NCI-H2107 treated with DMSO at 0.1 percent for 48 hours (cell line): ENCODE measurements around the gene RBL2.

Experiments
- DNase-seq: peaks from one replicate; lab custom pipeline; 2025; ENCODE audit not compliant: unreplicated experiment; lab: John Stamatoyannopoulos, UW

The RBL2 gene

GRCh38 chr16:53446090-53446489, 11.8 kb downstream of the RBL2 start:
- DNase-seq = no peak

DNA sequence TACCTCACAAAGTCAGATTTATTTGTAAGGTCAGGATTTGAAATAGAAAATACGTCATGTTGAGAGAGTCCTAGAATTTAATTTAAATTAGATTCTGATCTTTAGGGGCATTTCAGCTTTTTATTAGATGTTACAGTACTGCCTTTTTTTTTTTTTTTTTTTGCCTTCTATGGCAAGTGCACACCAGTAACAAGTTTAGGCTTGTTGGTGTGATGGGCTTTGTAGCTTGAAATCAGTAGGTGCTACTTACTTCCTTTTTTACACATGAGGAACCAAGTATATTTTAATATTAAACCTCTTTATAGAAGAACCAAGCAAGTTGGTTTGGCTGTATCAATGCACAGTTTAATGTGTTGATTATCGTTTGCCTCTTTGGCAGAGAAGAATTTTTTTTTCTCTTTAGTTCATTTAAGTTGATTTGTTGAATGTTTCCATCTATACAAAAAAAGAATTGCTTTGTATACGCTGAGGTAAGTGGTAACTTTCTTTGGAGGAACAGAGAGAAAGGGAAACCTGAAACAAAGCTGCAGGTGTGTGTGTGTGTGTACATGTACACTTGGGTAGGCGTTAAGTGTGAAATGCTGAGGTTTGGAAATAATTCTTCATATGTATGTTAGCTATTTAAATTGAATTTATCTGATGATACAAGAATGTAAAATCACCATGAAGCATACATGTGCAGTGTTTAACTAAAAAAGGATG, 15.7 kb downstream of the RBL2 start:
- DNase-seq = no peak

GRCh38 chr16:53453928-53454327, 19.7 kb downstream of the RBL2 start:
- DNase-seq = no peak

DNA sequence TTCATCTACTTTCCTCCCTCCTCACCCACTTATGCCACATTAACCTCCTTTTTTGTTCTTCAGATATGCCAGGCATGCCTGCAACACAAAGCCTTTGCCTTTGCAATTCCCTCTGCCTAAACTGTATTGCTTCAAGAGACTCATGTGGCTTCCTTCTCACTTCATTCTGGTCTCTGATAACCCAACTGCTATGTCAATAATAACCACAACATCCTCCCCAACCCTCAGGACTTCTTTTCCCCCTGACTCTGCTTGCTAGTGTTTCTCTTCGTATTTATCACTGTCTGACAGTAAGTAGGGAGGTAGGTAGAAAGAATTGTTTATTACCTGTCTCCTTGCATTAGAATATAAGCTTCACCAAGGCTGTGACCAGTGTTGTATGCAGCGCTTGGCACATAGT, 22.4 kb downstream of the RBL2 start:
- no peak for DNase-seq

DNA sequence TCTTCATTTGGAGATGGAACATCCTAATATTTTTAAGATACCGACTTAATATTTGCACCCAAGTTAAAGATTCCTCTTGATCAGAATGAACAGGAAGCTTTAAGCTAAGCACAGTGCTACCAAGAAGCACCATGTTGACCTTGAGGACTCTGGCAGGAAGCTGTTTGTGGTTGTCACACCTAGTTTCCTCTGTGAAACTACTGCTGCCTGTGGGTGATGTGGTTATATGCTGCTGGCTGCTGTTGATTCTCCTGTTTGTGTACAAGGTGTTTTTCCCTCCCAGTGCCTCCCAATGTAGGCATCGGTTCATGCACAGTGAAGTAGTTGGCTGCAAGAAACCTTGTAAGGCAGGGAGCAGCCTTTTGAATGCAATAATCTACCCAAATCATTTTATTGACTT, 23.4 kb downstream of the RBL2 start:
- DNase-seq = no peak

- no peak for DNase-seq
These were observed 24.4 kb downstream of the RBL2 start for GRCh38 chr16:53458635-53459034.

DNA sequence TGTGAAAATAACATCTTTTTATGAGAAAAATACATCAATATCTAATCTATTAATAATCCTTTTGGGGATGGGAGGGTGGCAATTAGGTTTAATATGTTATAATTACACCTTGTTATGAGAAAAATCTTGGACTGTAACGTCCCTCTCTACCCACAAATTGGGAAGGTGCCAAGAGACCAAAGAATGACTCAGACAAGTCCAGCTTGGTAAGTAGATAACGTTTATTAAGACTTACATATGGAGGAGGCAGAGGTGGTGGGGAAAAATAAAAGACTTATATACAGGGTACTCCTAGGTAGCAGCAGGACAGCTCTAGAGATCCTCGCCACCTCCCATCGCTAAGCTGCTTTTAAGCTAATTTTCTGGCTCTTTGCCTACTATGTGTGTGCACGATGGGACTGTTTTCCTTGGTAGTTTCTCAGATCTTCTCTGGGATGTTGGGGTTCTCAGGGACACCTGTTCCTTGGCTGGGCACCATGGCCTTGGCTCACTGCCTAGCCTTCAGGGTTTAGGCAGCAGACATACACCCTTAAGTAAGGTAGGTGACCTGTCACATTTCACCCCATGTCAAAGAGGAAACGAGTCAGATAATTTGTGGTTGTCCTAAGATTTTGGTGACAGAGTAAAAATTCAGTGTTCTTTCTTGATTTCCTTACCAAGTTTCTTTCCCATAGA, 31.5 kb downstream of the RBL2 start:
- no peak for DNase-seq

- DNase-seq = no peak
These were observed 42.6 kb downstream of the RBL2 start for GRCh38 chr16:53476867-53477266.

DNA sequence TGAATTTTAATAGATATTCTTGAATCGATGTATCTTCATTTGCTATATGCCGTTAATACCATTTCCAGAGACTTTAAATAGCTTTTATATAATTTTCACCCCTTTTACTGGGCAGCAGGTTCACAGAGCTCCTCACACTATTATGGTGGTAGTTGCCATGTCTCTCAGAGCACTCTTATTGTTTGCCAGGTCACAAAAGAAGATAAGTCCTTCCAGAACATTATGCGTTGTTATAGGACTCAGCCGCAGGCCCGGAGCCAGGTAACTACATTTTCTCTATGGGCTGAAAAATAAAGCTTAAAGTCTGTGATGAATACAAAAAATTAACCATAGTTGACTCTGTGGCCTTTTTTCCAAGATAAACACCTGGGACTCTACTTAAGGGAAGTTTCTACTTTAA, 44.7 kb downstream of the RBL2 start:
- no peak for DNase-seq

DNA sequence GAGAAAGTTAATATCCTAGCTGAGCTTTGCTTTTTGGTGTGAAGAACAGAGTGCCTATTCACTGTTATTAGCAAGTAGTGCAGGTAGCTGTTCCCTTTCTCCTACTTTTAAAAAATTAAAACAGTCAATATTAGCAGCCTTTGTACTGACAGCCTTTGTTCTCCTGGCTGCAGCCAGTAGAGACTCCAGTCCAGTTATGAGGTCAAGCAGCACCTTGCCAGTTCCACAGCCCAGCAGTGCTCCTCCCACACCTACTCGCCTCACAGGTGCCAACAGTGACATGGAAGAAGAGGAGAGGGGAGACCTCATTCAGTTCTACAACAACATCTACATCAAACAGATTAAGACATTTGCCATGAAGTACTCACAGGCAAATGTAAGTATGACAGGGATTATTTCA, 46.1 kb downstream of the RBL2 start:
- DNase-seq = no peak

GRCh38 chr16:53482123-53482522, 47.9 kb downstream of the RBL2 start:
- no peak for DNase-seq

DNA sequence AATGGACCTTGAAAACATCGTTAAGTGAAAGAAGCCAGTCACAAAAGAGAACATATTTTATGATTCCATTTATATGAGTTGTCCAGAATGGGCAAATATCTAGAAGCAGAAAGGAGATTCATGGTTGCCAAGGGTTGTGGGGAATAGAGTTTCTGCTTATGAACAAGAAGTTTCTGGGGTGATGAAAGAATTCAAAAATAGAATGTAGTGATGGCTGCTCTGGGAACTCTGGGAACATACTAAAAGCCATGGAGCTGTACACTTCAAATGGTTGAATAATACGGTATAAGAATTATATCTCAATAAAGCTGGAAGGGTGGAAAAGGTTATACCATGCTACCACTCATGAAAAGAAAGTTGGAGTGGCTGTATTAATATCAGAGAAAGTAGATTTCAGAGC, 50.3 kb downstream of the RBL2 start:
- no peak for DNase-seq

DNA sequence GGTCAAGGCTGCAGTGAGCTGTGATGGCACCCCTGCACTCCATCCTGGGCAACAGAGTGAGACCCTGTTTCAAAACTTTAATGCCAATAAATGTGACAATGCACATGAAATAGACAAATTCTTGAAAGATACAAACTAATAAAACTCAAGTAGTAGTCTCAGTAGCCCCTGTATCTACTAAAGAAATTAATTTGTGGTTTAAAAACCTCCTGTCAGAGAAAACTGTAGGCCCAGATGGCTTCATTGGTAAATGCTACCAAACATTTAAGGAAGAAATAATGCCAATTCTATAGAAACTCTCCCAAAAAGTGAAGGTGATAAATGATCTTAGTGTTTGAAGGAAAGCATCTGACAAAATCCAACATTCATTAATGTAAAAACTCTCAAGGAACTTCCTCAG, 52.0 kb downstream of the RBL2 start:
- no peak for DNase-seq

- DNase-seq = no peak
These were observed 55.5 kb downstream of the RBL2 start for GRCh38 chr16:53489755-53490154.

DNA sequence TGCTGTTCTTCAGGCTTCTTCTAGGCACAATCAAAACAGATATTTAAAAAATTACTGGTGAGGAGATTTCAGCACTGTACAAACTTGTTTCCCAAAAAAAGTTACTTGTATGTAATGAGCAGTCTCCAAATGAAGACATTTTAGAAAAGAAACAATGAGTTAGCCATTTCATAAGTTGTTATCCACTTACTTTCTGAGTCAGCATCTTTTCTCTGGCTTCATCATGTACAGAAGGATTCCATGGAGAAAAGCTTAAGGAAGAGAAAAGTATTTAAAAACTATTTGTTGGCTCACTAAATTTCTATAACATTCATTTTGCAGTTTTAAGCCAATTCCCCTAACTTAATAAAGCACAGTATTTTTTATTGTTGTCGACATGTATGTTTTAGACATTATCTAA, 58.2 kb downstream of the RBL2 start:
- DNase-seq = no peak

- no peak for DNase-seq
These were observed 60.4 kb downstream of the RBL2 start for GRCh38 chr16:53494636-53495035.

DNA sequence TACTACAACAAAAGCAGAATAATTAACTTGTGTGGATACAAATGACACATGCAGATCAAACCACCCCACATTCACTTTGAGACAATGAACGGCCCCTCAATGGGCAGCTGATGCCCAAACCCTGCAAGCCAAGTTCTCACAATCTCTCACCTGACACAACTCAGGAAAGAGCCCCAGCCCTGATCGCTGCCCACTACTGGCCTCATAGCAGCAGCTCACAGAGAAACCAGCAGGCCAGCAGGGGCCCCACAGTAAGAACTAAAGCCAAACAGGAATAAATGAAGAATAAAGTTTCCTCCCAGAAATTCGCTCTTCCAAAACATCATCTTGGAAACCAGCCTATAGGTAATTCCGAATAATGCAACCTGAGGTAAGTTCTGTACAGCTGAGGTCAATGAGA, 61.1 kb downstream of the RBL2 start:
- DNase-seq = no peak

- DNase-seq = no peak
These were observed 64.7 kb downstream of the RBL2 start for GRCh38 chr16:53498984-53499383.

DNA sequence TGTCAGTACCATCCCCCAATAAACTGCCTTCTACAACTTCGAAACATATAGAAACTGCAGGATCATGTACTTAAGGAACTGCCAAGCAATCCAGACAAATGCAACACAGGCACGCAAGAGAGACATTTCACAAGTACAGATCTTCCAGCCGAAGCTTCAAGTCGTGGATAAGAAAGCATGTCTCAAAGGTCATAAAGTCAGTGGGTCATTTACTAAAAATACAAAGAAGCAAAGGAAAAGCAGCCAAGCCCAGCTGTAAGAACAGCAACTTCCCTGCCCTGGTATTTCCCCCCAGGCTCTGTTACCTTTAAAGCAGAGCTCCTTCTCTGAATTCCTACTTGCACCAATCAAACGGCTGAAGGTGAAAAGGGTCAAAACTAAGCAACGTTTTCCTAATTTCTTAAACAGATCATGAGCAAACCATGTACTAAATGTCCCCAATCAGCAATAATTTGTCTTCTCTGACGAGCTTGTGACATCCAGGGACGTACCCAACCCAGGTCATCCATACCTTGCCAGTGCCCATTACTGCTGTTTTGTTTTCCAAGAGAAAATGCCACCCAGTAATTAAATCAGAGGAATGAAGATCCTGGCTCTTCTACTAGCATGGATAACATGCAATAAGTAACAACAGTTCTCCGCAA, 67.1 kb downstream of the RBL2 start:
- no peak for DNase-seq

DNA sequence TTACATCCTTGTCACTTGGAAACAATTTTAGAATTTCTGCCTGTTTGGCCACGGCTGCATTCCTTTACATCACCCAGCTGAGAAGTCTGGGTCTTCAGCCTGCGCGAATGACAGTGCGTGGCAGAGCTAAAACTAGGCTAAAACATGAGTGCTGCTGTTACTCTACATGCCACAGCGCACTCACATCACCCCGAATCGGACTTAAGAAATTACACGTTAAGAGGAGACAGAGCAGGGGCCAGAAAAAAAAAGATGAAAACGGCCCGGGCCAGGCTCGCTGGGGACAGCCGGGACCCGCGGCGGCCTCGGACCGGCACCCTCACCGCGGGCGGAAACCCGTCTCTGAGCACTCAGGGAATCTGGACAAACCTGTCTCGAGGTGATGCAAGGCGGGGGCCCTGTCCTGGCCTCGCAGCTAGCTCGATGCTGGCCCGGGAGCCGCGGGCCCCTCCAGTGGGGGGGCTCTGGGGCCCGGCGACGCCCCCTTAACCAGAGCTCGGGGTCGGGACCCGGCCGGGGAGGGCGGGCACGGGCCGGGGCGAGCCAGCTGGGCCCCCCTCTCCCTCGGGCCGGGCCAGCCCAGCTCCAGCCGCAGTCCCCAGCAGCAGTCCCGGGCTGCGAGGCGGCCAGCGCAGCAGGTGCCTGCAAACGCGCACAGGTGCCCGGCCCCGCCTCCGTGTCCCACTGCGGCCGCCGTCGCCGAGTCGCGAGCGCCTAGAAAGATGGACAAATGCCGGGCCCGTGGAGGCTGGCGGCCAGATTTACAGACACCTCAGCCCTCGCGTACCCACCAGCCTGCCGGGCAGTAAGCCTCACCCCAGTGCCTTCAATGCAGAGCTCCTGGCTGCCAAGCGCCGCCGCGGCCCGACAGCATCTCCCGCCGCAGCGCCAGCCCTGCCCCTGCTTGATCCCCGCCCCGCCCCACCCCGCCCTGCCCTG, 68.3 kb downstream of the RBL2 start, which contains the start of gene AKTIP:
AKTIP (minus strand) TSS at position 879 of the 939 bp plus-strand sequence. CDS start 2,950 bp downstream, outside the sequence.
- DNase-seq = peak; percentile 56

DNA sequence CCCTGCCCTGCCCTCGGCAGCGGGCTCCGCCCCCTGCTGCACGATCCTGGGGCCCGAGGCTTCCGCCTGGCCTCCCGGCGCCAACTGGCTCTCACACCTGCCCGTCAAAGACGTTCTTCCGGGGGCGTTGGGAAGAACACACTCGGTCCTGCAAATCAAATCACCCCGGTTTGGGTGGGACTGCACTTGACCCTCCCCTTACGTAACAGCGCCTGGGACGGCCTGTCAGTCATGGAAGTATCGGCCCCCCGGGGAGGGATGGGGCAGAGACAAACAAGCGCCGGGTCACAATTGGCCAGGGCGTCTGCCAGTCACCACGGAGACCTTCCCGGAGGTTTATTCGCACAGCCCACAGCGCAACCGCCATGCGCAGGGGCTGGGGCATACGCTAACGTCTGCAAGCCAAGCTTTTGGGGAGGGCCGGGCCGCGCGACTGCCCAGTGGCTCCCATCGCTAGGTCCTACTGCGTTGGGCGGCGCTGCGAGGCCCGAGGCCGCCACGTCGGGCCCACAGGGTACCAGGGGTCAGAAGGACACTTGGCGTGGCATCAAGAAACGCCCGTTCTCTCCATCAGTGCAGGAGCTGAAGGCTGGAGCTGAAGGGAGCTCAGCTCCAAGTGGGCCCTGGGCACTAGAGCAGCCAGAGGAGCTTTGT, 69.1 kb downstream of the RBL2 start:
- peak; percentile 98 for DNase-seq
